ENCODE data around the gene TRIM8.
"Not testable (repeated sequence)": the region's sequence is repeated elsewhere in the genome, so short reads cannot be mapped to it uniquely, and the experiment has no call there.

The TRIM8 gene

DNA sequence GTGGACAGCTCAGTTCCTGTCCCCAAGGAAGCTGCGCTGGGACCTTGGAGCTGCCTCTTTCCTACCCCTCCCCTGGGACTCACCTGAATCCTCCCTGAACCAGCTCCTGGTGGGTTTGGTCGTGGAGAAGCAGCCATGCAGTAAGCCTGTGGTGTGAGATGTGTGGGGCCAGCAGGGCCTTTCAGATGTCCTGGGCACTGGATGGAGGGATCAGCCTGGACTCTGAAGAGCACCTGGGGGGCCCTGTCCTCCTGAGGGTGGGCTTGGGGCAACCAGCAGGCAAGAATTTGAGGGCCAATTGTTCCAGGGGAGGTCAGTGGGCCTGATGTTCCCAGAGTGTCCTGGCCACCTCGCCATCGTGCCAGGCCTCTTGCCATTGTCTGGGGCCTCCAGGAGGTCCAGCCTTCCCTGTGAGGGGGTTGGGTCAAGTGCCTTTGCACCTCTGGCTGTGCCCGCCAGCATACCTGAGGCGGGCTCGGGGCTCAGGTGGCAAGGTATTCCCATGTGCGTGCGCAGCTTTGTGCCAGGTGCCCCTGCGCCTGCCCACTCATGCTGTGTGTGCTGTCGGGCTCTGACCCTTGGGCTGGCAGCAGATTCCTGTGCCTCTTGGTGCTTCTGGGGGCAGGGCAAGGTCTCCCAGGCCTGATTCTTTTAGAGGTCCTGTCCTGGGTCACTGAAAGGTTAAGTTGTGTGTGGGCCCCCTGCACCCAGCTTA is 7.3 kb downstream of the TRIM8 start:
- DNase-seq, result no peak

GRCh38 chr10:102652170-102652916 is 8.1 kb downstream of the TRIM8 start:
- DNase-seq, result no peak

DNA sequence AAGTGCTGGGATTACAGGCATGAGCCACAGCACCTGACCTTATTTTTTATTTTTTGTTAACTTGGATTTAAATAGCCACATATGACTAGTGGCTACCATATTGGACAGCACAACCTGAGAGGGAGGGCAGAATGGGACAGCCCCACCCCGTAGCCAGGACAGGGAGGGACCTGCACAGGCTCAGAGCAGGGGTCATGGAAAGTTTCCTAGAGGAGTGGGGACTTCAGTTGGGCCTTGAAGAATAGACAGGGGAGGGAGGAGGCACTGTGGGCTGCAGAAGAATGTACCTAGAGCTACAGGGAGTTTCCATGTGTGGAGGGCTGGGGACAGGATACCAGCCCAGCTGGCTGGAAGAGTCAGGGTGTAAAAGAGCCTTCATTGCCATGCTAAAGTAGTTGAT is 8.8 kb downstream of the TRIM8 start:
- DNase-seq, result no peak

DNA sequence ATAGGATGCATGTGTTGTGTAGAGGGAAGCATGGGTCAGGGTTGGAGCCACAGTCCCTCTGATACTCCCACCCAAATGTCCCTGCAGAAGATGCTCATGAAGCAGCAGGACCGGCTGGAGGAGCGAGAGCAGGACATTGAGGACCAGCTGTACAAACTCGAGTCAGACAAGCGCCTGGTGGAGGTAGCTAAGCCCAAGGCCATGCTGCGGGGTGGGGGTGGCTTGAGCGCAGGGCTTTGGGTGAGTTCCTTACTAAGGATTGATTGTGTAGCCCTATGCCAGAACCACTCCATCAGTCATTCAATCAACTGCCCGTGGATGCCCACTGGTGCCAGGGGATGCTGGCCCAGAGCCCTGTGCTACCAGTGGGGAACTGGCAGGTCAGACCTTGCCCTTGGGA is 10.3 kb downstream of the TRIM8 start:
- no peak for DNase-seq

DNA sequence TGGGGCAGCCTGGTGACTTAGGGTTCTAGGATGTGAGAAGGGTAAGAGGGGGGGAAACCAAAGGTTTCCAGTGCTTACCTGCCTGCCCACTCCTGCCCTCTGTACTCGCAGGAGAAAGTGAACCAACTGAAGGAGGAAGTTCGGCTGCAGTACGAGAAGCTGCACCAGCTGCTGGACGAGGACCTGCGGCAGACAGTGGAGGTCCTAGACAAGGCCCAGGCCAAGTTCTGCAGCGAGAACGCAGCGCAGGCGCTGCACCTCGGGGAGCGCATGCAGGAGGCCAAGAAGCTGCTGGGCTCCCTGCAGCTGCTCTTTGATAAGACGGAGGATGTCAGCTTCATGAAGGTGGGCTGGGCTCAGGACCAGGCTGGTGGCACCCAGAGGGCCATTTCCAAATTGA is 10.7 kb downstream of the TRIM8 start:
- no peak for DNase-seq

DNA sequence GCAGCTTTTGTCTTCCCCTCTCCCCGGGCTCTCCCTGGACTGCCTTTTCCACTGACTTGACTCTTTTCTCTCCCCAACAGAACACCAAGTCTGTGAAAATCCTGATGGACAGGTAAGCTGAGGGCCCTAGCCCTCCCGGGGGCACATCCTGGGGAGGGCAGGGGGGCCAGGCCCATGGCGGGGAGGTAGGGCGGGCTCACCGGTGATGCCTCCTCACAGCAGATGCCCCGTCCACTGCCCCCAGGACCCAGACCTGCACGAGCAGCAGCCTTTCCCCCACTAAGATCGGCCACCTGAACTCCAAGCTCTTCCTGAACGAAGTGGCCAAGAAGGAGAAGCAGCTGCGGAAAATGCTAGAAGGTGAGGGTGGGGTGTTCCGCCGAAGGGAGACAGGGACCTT is 11.7 kb downstream of the TRIM8 start:
- no peak for DNase-seq

GRCh38 chr10:102656791-102657371 is 12.6 kb downstream of the TRIM8 start:
- no peak for DNase-seq

- no peak for DNase-seq
These were observed 13.2 kb downstream of the TRIM8 start for GRCh38 chr10:102657451-102657850.

- DNase-seq, result no peak
These were observed 13.9 kb downstream of the TRIM8 start for GRCh38 chr10:102657984-102658724.

GRCh38 chr10:102658802-102659201 is 14.5 kb downstream of the TRIM8 start:
- no peak for DNase-seq

DNA sequence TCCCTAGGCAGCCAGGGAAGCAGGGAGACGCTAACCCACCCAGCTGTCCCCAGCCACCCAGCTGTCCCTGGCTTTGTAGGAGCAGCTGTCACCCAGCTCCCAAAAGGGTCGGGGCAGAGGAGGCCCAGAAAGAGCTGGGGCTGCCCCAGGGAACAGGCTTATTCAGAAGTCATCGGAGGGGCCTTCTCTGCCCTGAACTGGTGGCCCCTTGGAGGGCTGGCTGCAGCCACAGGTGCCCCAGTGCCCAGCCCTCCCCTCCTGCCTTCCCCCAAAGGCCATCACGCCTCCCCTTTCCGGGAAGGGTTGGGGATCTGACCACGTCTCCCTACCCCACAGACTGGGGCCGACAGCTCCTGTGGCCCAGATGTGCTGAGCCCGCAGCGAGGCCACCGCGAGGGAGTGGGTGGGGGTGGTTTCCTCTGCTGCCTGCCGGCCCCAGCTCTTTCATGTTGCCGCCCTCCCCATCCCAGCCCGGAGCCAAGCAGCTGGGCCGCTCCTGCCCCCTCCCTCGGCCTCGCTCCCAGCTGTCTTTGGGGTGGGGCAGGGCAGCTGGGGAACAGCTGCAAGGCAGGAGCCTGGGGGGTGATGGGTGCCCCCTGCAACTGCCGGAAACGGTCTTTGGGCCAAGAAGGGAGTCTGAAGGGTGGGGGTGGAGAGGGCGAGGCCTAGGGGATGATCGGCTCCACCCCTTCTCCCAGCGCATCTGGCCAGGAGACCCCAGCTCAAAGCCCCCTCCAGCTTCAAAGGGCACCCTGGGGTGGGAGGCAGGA is 16.8 kb downstream of the TRIM8 start:
- DNase-seq, result peak; percentile 59

- no peak for DNase-seq
These were observed 17.4 kb downstream of the TRIM8 start for GRCh38 chr10:102661658-102662028.

DNA sequence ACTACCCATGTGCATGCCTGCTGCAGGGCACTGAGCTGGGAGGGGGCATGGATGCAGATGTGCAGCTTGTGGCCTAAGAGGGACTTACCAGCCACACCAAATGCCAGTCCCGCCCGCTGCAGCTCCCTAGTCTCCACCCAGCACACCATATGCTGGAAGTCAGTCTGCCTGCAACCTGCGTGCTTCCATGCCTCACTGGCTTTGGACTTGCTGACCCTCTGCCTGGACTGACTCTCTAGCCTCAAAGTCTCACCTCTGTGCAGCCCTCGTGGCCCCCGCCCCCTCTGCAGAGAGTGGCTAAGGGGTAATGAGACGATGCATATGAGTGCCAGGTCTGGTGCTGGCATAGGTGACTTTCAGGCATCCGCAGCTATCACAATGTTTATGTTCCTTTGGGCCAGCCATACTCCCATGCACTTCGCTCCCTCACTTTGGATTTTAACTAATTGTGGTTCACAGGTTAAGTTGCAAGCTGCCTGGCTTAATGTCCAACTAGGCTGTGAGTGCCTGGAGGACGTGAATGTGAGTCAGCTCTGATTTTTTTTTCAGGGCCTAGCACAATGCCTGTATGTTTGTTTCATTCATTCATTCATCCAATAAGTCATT is 21.7 kb downstream of the TRIM8 start:
- DNase-seq, result no peak

DNA sequence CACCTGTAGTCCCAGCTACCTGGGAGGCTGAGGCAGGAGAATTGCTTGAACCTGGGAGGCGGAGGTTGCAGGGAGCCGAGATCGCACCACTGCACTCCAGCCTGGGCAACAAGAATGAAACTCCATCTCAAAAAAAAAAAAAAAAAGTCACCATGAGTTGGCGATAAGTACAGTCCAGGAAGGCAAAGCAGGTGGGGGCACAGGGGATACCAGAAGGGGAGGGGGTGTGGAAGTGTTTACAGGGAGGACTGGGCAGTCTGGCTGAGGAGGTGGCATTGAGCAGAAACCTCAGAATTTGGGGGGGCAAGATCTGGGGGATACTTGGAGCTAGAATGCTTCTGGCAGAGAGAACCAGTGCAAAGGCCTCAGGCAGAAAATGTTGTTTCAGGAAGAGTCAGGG is 23.1 kb downstream of the TRIM8 start:
- not testable (repeated sequence) for DNase-seq

GRCh38 chr10:102668326-102669107 is 24.2 kb downstream of the TRIM8 start:
- no peak for DNase-seq

DNA sequence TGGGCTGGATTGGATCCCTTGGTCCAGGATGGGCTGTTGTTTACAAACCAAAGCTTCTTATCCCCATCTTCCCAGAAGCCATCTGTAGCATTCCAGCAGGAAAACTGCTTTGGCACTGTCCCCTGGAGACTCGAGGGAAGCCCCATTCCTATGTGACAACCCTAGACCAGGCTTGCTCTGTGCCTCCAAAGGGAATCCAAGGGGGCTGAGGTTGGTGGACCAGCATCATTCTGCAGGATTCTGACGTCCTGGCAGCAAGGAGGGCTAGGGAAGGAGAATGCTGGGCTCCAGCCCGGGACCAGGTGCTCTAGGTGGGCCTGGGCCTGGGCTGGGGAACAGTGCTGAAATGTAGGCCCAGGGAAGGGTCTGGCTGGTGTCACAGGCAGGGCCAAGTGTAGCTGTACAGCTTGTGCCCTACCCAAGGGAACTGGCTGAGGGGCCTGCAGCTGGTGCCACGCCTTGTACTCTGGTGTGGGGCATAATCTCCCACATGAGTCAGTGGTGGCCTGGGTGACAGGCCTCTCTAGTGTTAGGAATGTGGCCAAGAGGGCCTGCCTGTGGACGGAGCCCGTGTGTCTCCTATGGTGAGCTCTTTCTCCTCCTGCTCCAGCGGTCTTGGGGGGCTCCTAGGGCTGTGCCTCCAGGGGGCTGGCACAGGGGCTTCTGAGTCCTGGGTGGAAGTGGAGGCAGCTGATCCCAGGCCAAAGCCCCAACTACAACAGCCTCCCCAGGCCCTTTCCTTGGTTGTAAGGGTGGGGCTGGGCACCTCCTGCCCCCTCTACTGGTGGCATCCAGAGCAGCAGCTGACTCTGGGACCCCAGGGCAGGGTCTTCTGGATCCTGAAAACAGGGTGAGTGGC is 25.2 kb downstream of the TRIM8 start:
- DNase-seq, result no peak

- no peak for DNase-seq
These were observed 25.9 kb downstream of the TRIM8 start for GRCh38 chr10:102670065-102670670.

DNA sequence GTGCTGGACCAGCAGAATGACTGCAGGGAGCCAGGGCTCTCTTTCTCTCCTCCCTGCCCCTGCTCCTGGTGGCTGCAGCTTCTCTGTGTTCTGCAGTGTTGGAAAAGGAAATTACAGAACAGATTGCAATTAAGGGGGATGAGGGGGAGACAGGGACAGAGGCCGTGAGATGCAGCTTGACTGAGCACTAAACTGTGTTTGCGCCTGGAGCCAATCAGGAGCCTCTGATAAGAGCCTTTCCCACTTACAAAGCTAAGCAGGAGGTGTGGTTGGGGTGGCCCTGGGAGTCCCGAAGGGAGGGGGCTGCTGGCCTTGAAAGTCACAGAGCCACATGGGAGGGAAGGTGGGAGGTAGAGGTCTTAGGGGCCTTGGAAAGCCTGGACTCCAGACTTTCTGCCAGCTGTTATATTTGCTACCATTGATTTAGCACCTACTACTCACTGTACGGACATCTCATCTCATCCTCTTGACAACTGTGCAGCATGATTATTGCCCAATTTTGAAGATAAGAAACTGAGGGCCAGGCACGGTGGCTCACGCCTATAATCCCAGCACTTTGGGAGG is 26.7 kb downstream of the TRIM8 start:
- DNase-seq, result no peak

GRCh38 chr10:102673236-102673818 is 29.0 kb downstream of the TRIM8 start:
- no peak for DNase-seq

Data from COR-L47 (cell line).